GM12865 (cell line): ENCODE results near the gene PXDN.

ENCODE experiments used
- DNase-seq: peaks from one replicate; pipeline ENCODE4 v3.0.0; 2010; ENCODE audit warnings: low read depth
- H3K4me3 ChIP-seq: 2 replicates; pipeline ENCODE4 v1.5.1; 2011; ENCODE audit warnings: mild to moderate bottlenecking, low read depth, low read length, control low read depth
- CTCF ChIP-seq: IDR thresholded peaks from 2 replicates; pipeline ENCODE4 v1.5.1; 2011; ENCODE audit warnings: low read length, control low read depth, low read depth, inconsistent platforms; ENCODE audit not compliant: insufficient read depth; ENCODE audit errors: missing control alignments

The PXDN gene

GRCh38 chr2:1742681-1743395 lies 1.5 kb downstream of the PXDN start:
- TF ChIP-seq CTCF: no peak
- H3K4me3 ChIP-seq: no peak overlapping the region
- DNase-seq: no peak

- H3K4me3 ChIP-seq: no peak overlapping the region
- TF ChIP-seq CTCF: no peak
- DNase-seq: no peak
Measured at GRCh38 chr2:1742301-1742680, 2.0 kb downstream of the PXDN start.

GRCh38 chr2:1741851-1742250 lies 2.5 kb downstream of the PXDN start:
- no peak for DNase-seq
- H3K4me3 ChIP-seq: no peak overlapping the region
- no peak for TF ChIP-seq CTCF

GRCh38 chr2:1740716-1741589 lies 3.4 kb downstream of the PXDN start:
- H3K4me3 ChIP-seq: no peak overlapping the region
- no peak for TF ChIP-seq CTCF
- no peak for DNase-seq

- H3K4me3 ChIP-seq: no peak overlapping the region
- no peak for DNase-seq
- no peak for TF ChIP-seq CTCF
Measured at GRCh38 chr2:1739961-1740715, 4.2 kb downstream of the PXDN start.

GRCh38 chr2:1739322-1739957 lies 4.9 kb downstream of the PXDN start:
- no peak for TF ChIP-seq CTCF
- H3K4me3 ChIP-seq: no peak overlapping the region

More at GRCh38 chr2:1739322-1739957, 4.9 kb downstream of the PXDN start:
- no peak for DNase-seq
